ENCODE results near the gene MELK.

Gene MELK

DNA sequence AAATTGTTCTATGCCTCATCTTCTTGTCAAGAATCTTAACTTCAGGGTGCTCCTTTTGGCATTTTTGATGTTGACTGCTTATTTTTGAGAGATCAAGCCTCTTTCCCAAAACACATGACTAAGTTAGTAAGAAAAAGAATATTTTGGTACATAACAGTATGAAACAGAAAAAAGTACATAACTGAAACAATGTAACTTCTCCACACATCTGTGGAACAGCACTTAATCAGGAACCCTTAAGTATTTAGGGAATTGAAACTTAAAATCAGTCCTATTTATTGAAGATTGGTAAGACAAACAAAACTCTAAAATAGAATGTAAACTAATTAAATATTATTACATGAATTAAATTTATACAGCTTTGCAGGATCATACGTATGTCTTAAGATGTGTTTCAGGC lies 103.4 kb downstream of the MELK start:
- DNase-seq = no peak

DNA sequence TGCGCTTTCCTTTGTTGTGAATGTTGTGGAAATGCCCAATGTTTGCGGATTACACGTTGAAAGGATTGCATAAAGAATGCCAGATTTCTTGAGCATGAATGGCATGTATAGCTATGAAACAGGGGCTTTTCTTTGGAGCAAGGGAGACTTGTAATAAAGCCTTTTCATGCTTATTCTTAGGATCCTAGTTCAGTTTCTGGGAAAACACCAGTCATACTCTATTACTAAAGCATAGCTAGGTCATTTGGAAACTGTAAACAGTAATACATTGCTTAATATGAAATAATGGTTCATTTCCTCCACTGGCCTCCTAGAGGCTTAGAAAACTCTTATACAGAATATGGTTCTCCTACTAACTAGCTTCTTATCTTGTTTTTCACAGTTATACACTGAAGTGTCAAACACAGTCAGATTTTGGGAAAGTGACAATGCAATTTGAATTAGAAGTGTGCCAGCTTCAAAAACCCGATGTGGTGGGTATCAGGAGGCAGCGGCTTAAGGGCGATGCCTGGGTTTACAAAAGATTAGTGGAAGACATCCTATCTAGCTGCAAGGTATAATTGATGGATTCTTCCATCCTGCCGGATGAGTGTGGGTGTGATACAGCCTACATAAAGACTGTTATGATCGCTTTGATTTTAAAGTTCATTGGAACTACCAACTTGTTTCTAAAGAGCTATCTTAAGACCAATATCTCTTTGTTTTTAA lies 104.2 kb downstream of the MELK start:
- no peak for DNase-seq

- DNase-seq = no peak
Observed at GRCh38 chr9:36677611-36678010, 104.9 kb downstream of the MELK start.

DNA sequence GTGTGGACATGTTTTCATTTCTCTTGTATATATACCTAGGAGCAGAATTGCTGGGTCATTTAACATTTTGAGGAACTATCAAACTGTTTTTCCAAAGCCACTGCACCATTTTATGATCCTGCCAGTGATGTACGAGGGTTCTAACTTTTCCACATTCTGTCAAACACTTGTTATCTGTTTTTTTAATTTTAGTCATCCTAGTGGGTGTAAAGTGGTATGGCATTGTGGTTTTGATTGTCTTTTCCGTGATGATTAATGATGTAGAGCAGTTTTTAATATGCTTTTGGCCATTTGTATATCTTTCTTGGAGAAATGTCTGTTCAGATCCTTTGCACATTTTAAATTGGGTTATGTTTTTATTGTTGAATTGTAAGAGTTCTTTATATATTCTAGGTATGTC lies 107.0 kb downstream of the MELK start:
- DNase-seq = no peak

DNA sequence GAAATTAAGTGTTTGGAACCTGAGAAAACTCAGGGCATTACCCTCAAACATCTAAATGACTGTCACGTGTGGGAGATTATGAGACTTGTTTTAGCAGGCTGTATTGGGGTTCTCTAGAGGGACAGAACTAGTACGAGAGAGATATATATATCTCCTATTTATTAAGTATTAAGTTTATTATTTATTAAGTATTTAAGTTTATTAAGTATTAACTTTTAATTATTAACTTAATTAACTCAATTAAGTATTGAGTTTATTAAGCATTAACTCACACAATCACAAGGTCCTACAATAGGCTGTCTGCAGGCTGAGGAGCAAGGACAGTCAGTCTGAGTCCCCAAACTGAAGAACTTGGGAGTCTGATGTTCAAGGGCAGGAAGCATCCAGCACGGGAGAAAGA lies 113.8 kb downstream of the MELK start:
- no peak for DNase-seq

DNA sequence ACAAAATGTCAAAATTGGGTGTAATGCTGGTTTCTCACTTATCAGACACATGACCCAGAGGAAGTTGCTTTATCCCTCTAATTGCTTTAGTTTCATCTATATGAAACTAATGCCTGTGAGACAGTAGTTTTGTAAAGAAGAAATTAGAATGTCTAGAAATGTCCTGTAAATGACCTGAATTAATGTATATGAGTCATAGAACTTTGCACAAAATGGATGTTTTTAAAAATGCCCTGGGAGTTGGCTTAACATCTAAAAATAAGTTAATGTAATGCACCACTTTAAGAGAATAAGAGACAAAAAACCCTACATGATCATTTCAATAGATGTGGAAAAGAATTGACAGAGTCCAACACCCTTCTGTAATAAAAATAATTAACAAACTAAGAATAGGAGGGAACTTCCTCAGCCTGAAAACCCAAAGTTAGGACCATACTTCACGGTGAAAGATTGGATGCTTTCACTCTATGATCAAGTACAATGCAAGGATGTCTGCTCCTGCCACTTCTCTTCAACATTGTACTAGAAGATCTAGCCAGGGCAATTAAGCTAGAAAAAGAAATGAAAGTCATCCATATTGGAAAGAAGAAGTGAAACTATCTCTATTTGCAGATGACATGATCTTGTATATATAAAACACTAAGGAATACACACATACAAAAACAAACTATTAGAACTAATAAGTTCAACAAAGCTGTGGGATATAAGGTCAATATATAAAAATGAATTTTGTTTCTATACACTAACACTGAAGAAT lies 117.9 kb downstream of the MELK start:
- no peak for DNase-seq

DNA sequence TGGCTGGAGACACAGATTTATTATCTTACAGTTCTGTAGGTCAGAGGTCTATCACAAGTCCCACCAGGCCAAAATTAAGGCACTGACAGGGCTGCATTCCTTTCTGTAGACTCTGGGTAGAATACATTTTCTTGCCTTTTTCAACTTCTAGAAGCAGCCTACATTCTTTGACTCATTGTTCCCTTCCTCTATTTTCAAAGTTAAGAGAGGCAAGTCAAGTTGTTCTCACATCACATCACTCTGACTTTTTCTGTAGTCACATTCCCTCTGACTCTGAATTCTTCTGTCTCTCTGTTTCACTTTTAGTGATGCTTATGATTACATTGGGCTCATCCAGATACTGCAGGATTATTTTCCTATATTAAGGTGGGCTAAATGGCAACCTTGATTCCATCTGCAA lies 119.0 kb downstream of the MELK start:
- DNase-seq = no peak

- DNase-seq = no peak
Observed at GRCh38 chr9:36698984-36699383, 126.3 kb downstream of the MELK start.

GRCh38 chr9:36704148-36704547 lies 131.5 kb downstream of the MELK start:
- no peak for DNase-seq

GRCh38 chr9:36713515-36714490 lies 141.1 kb downstream of the MELK start:
- DNase-seq = no peak

- DNase-seq = no peak
Observed at GRCh38 chr9:36716496-36716895, 143.8 kb downstream of the MELK start.

DNA sequence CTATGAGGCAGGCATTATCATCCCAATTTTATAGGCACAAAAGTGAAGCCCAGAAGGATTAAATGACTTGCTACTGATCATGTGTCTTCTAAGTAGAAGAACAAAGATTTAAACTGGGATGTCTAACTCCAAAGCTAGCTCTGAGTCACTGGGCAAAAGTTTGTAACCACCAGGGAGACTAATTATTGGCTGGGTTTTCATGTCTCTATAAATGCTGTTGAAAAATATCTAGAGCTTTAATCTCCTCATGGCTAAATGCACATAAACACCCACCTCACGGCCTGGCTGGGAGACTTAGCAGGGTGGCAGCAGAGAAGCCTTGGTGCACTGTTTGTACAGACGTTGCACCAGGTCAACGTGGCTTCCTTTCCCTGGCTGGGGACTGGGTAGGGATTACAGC lies 144.6 kb downstream of the MELK start:
- no peak for DNase-seq

DNA sequence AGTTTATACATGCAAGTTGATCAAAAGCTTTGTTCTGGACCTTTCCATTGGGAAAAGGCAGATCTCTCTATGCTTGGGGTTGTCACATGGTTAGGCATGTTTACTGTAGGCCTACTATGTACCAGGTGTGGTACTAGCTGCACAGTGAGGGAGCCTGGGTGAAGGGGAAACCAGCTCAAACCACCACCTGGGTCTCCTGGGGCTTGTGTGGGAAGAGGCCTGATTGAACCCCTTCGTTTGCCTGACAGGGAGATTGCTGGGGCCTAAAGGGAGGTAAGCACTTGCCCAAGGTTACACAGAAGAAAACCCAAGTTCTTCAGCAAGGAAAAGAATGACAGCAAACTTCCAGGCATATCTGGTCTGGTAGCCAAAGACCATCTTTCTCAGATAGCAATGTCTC lies 145.9 kb downstream of the MELK start:
- DNase-seq = no peak

GRCh38 chr9:36720043-36720442 lies 147.3 kb downstream of the MELK start:
- DNase-seq = no peak

DNA sequence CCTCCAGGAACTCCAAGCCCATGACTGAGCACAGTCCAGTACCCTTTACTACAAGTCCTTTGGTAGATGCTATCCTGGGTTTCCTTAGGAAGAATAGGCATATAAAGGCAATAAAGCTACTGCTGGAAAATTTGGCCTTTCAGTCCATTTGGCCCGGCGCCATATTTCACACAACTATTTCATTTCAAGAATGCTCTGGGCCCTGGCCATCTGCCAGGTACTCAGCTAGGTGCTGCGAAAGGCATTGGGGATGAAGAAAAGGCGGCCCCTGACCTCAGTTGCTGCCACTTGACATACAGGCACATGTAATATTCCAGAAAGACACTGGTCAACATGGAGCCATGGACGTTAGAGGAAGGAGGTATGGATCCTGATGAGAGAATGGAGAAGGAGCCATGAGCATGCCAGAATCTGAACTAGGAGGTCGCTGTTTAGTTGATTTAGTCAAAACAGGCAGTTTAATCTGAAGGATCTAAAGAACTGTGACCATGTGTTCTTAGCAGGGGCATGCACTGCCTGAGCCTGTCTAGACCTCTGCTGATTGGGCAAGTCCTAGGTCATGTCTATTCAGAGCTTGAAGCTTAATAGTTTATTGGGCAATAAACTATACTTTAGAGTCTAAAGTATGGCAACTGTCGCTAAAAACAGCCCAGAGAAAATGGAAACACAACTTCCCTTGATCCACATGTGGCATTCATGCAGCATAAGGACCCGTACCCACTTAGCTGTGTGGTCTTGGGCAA lies 149.3 kb downstream of the MELK start:
- no peak for DNase-seq

GRCh38 chr9:36725777-36726356 lies 153.2 kb downstream of the MELK start:
- DNase-seq = no peak
